ENCODE results near the gene MBD3L1. TPM values are rescaled to one million over a fixed set of nuclear protein-coding genes. Genes with fewer than 3 reads are reported as not detected.

MBD3L1 gene
- total and polyA plus RNA-seq, 9 of the 15 experiments (the other 6 are each of a cell fraction or from before 2014, with no cell fraction given) = not detected

- TF ChIP-seq IRF1 (CRISPR knock-in tag; IDR thresholded peaks at IDR 0.05; ENCODE audit: borderline replicate concordance) (no peak), GABPB1 (CRISPR knock-in tag; IDR thresholded peaks at IDR 0.05) (no peak), TFE3 (CRISPR knock-in tag; IDR thresholded peaks at IDR 0.05) (peak; percentile 93), FOXO4 (CRISPR knock-in tag; IDR thresholded peaks at IDR 0.05) (no peak), CBFA2T2 (conservative IDR thresholded peaks at IDR 0.05) (peak; percentile 45), PREB (CRISPR knock-in tag; IDR thresholded peaks at IDR 0.05) (no peak), BRF2 (IDR thresholded peaks at IDR 0.05; ENCODE audit: borderline replicate concordance, insufficient read depth, insufficient read length) (no peak), HOMEZ (CRISPR knock-in tag; IDR thresholded peaks at IDR 0.05) (no peak), ZNF830 (CRISPR knock-in tag; IDR thresholded peaks at IDR 0.05) (no peak), REST (IDR thresholded peaks at IDR 0.05; ENCODE audit: borderline replicate concordance) (no peak), REST (CRISPR knock-in tag; IDR thresholded peaks at IDR 0.05; ENCODE audit: low read depth) (no peak), RAD51 (IDR thresholded peaks at IDR 0.05; ENCODE audit: borderline replicate concordance, low read depth) (peak; percentile 87)
Measured at GRCh38 chr19:8840708-8841107, 8.5 kb downstream of the MBD3L1 start (continued).
